HL-60/S4 treated with retinoic acid at 250 ng/mL for 4 days and 3 days (cell line): ENCODE measurements around the gene RPL18A.

Experiments
- in situ Hi-C: fragments of 300-500 bp; cut with MboI; formaldehyde crosslinking; loops from 2 replicates; pipeline ENCODE4 v1.7.0; 2022; ENCODE audit warnings: low sequenced_read_pairs

Gene RPL18A

GRCh38 chr19:17908244-17908643, 48.5 kb downstream of the RPL18A start:
- in situ Hi-C loops: no loop called here

GRCh38 chr19:17909003-17909732, 49.5 kb downstream of the RPL18A start:
- in situ Hi-C loops: no loop called here

- in situ Hi-C loops: no loop called here
These were observed 51.2 kb downstream of the RPL18A start for GRCh38 chr19:17910791-17911360.
